Skin epidermis (tissue), 12 donors: ENCODE measurements around the gene COL4A2.

Experiments
- H3K27ac ChIP-seq, 21 experiments: fragments of 200-600 bp; sonication (generic) in 11 of 21; one replicate each; pipeline ENCODE4 v1.5.0; 2020; ENCODE audit warnings: mild to moderate bottlenecking in 3 of 21, inconsistent platforms in 2 of 21, moderate library complexity in 2 of 21
- H3K4me3 ChIP-seq, 7 experiments: fragments of 200-600 bp; sonication (generic) in 2 of 7; one replicate each; pipeline ENCODE4 v1.5.0; 2020; ENCODE audit warnings: inconsistent platforms in 2 of 7, mild to moderate bottlenecking in 2 of 7, moderate library complexity in 1 of 7

Gene COL4A2

GRCh38 chr13:110286833-110287819 is 20.0 kb upstream of the COL4A2 start:
- Histone ChIP-seq H3K4me3 (no peak overlapping the region), H3K27ac (no peak overlapping the region)

- Histone ChIP-seq H3K4me3 (no peak overlapping the region), H3K27ac (no peak overlapping the region)
Measured at GRCh38 chr13:110289174-110289573, 17.9 kb upstream of the COL4A2 start.

DNA sequence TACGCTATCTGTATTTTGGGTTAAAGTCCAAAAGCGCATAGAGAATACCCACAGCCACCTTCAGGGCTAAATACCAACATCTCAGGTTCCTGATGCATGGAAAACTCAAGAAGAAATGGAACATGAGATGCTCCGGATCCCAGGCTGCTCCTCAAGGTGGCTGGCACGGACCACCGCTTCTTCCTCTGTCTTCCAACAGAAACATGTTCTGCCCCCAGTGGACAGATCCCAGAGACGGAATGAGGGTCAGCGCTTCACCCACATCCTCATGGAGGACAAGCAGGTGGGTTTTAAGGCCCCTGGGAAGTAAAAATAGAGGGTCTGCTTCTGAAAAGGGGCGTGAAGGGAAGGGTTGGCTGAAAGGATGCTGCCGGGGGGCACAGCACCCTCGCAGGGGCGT is 17.4 kb upstream of the COL4A2 start:
- Histone ChIP-seq H3K4me3 (no peak overlapping the region), H3K27ac (no peak overlapping the region)

DNA sequence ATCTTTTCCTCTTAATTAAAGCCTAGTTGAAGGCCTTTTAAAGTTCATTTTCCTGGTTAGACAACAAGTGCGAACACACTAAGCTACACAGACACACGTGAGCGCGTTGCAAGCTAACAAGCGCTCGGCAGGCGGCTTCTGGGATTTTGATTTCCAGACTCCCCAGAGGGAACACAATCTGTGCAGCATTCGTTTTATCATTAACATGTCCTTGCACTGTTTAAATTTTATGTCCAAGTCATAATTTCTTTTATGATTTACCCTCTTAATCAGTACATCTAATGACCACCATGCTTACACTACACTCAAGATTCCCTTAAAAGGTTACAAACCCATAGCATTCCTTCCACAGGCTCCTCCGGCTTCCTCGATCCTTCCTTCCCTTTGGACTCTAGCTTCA is 16.9 kb upstream of the COL4A2 start:
- H3K4me3 ChIP-seq, result no peak overlapping the region
- H3K27ac ChIP-seq, result no peak overlapping the region

DNA sequence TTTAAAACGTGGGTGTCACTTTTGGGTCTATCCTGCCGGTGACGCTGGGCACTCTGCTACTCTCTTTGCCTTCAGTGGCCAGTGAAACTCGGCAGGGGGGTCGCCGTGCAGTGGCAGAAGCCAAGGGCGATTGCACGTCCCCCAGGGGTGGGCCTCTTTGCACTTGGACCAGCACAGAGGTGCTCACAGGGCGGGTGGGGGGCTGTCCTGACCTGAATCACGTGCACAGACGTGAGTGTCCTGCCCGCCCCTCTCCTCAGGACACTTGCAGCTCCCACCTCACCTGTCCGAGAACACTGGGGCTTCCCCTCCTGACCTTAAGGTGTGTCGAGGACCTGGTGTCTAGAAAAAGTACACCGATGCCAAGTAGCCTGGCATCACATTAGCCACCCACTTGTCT is 16.3 kb upstream of the COL4A2 start:
- no peak overlapping the region for H3K27ac ChIP-seq
- no peak overlapping the region for H3K4me3 ChIP-seq

DNA sequence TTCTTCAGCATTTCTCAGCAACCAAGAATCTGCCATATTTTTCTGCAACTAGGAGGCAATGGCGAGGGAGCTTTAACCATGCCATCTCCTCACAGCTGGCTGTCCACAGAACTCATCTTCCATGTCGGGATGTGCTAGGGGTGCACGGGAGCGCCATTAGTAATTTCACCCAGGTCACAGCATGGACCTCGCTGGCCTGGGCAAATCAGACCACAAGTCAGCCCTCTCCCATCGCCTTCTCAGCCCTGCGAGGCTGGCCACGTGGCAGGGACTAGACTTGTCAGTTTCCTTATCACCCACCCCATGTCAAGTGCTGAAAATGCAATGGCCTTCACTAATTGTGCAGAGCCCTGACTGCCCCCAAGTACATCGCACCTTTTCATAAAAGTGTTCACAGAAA is 15.8 kb upstream of the COL4A2 start:
- no peak overlapping the region for H3K4me3 ChIP-seq
- H3K27ac ChIP-seq, result no peak overlapping the region

- Histone ChIP-seq H3K4me3 (no peak overlapping the region), H3K27ac (no peak overlapping the region)
Measured at GRCh38 chr13:110293037-110293436, 14.0 kb upstream of the COL4A2 start.

DNA sequence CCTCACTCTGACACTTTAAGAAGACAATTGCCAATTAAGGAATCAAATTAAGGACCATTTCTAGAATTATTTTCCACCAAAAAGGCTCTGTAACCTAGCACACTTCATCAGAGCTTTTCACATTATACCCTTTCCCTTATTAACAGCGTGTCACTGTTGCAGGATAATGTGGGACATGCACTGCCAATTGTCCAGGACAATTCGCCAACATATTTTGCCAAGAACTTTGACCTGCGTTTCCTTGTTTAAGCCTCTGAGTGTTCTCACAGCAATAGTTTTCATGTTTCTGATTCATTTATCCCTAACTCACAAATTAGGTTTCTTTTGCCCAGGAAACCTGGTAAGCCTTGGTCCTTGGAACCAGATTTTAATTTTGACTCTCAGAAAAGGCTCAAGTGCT is 13.4 kb upstream of the COL4A2 start:
- H3K4me3 ChIP-seq, result no peak overlapping the region
- no peak overlapping the region for H3K27ac ChIP-seq

GRCh38 chr13:110294146-110294545 is 12.9 kb upstream of the COL4A2 start:
- H3K27ac ChIP-seq, result no peak overlapping the region
- H3K4me3 ChIP-seq, result no peak overlapping the region

GRCh38 chr13:110294622-110295021 is 12.5 kb upstream of the COL4A2 start:
- Histone ChIP-seq H3K4me3 (no peak overlapping the region), H3K27ac (no peak overlapping the region)

- no peak overlapping the region for H3K4me3 ChIP-seq
- H3K27ac ChIP-seq, result no peak overlapping the region
Measured at GRCh38 chr13:110297011-110297410, 10.1 kb upstream of the COL4A2 start.

DNA sequence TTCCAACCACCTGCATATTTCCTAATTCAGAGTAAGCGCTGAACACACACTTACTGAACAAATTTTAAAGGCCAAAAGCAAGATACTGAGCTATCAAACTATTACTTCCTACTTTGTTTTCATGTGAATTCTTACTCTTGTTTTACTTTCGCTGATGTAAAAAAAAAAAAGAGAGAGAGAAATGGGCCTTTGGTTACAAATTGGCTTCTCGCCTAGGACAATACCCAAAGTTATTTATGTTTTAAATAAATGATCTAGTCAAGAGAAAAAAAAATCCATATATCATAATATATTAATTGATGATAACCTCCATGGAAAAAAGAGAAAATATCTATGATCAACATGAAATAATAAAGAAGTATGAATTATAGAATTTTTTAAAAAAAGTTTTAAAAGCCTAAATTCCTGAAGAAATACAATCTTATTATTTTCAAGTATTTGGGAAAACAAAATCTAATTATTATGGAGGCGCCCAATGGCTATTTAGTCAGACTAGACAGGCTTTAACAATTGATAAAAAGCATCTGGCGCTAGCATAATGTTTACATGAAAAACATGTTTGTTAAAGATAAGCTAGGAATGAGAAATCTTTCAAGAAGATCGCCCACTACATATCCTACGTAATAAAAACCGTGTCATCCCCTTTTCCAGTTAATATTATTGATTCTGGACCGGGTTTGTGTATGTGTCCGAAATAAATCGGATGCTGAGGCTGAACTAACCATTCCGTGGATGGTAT is 9.1 kb upstream of the COL4A2 start:
- no peak overlapping the region for H3K4me3 ChIP-seq
- H3K27ac ChIP-seq, result no peak overlapping the region

DNA sequence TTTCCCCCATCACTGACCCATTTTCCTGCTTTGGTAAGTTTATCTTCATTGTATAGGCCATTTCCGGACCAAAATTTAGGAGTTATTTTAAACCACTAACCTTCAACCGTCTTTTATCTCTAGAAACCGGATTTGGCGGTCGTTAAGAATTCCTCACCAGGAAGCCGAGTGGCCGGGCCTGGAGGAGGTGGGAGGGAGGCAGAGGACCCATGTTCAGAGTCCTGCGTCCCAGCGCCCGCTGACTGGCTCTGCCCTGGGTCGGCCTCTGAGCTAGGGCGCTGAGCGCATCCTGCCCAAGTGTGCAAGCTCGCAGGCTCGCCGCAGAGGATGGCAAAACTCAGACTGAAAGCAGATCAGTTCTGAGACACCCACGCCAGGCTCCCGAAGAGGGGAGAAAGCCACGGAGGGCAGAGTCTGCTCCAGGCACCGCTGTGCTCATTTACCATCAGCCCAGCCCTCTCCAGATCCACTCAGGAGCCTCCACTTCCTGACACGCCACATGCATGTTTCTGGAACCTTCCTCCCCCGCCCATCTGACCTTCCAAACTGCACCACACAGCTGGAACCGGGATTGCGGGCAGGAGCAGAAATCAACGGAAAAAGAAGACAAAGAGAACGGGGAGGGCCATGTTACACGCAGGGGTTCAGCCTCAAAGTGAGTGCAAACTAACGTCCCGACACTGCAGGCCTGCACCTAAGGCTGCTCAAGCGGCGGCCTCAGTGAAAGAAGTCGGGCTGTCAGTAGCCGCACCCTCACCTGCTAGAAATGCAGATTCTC is 8.4 kb upstream of the COL4A2 start:
- H3K27ac ChIP-seq, result peak overlapping the region in 4 of 21 experiments; percentile 4 to 26 (median 21)

DNA sequence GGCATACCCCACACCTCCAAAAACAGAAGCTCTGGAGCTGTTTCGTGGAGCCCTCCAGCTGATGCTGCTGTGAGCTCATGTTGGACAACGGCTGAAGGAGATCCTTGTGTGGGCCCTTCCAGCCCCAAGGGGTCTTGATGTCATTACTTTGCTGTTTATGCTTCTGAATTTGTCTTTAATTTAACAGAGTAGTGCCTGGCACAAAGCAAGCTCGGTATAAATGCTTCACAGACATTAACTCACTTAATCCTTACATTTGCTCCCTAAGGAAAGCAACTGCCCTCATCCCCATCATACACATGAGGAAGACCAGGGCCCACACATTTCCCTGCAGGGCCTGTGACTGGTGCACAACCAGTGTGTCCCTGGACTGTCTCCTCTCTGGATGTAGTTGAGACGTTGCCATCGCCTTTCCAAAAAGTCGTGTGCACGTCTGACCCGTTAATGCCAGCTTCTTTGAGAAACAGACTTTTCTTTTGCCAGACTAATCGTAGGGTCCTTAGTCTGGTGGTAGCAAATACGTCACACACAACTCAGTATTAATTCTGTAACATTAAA is 7.7 kb upstream of the COL4A2 start:
- Histone ChIP-seq H3K27ac (peak overlapping the region in 1 of 21 experiments; percentile 4), H3K4me3 (no peak overlapping the region)

More for the DNA sequence above, 8.4 kb upstream of the COL4A2 start:
- H3K4me3 ChIP-seq, result no peak overlapping the region

- H3K27ac ChIP-seq, result no peak overlapping the region
- no peak overlapping the region for H3K4me3 ChIP-seq
Measured at GRCh38 chr13:110300090-110300815, 6.8 kb upstream of the COL4A2 start.

DNA sequence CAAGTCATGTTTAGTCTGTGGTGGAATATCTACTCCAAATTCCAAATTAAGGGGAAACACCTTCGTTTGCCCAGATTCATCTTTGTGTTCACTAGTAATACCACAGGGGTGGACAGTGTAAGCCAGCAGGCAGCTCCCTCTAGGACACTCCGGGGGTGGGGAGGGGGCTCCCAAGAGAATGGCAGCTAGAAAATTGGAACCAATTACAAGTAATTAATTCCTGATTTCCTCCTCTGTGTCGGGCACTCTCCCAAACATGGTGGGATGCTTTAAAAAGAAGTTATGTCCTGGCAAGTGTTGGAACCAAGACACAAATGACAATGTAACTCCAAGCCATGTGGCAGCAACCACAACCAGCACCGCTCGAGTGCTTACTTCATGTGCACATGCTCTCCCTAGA is 6.0 kb upstream of the COL4A2 start:
- Histone ChIP-seq H3K27ac (no peak overlapping the region), H3K4me3 (no peak overlapping the region)

DNA sequence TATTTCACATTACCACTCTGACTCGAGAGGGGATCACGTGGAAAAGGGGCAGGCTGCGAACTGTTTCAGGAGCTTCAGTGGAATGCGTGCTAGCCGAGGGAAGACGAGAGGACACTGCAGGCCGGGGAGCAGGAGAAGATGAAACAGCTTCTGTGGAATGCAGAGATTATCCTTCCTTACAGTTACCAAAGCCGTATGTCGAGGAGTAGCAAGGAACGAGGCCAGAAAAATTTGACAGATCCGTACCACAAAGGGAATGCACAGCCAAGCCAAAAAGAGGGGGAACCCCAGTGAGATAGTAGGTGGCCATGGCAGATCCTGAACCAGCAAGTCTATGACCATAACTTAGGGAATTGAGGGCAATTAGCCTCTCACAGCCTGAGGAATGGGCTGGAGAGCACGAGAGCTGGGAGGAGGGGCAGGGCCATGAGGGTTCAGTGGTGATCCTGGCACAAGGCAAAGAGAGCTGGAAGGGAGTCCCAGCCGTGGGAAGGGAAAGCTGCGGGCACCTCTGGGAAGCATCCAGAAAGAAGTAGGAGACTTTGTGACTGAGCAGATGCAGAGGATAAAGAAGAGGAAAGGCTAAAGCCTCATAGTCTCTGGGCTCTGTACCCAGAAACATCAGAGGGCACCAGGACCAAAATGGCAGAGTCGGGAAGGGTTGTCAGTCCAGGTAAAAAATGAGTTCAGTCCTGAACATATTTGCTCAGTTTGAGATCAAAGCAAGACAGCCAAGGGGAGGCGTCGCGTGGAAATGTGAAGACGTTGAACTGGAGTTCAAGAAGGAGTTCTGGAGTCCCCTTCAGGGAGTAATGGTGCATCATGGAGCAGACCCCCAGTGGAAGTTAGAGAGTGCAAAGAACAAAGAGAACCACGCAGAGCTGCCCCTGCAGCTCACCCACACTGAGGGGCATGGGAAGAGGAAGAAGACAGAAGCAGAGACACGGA is 5.2 kb upstream of the COL4A2 start:
- Histone ChIP-seq H3K4me3 (no peak overlapping the region), H3K27ac (peak overlapping the region in 1 of 21 experiments; percentile 28)

GRCh38 chr13:110302997-110303396 is 4.1 kb upstream of the COL4A2 start:
- Histone ChIP-seq H3K4me3 (no peak overlapping the region), H3K27ac (no peak overlapping the region)
